Measurements from ENCODE around the gene CDK5RAP1. TPM values are rescaled to one million over a fixed set of nuclear protein-coding genes. Genes with fewer than 3 reads are reported as not detected.

CDK5RAP1 gene
- total RNA-seq, 1 donor, result 22.5 TPM

- no peak for DNase-seq (ENCODE audit: low read depth)
- H3K4me3 ChIP-seq (ENCODE audit: low read depth, low read length), result no peak overlapping the region
- no peak for TF ChIP-seq CTCF (IDR thresholded peaks at IDR 0.05; ENCODE audit: insufficient read depth, low read depth, low read length)
These were observed 38.4 kb downstream of the CDK5RAP1 start for GRCh38 chr20:33362898-33363297.

GRCh38 chr20:33359399-33360261 is 41.7 kb downstream of the CDK5RAP1 start:
- no peak for TF ChIP-seq CTCF (IDR thresholded peaks at IDR 0.05; ENCODE audit: insufficient read depth, low read depth, low read length)
- peak; percentile 57 for DNase-seq (ENCODE audit: low read depth)
- no peak overlapping the region for H3K4me3 ChIP-seq (ENCODE audit: low read depth, low read length)

GRCh38 chr20:33353013-33353402 is 48.3 kb downstream of the CDK5RAP1 start:
- H3K4me3 ChIP-seq (ENCODE audit: low read depth, low read length), result no peak overlapping the region
- TF ChIP-seq CTCF (IDR thresholded peaks at IDR 0.05; ENCODE audit: insufficient read depth, low read depth, low read length), result no peak
- no peak for DNase-seq (ENCODE audit: low read depth)

GRCh38 chr20:33352258-33353012 is 48.9 kb downstream of the CDK5RAP1 start:
- no peak for TF ChIP-seq CTCF (IDR thresholded peaks at IDR 0.05; ENCODE audit: insufficient read depth, low read depth, low read length)
- DNase-seq (ENCODE audit: low read depth), result no peak
- H3K4me3 ChIP-seq (ENCODE audit: low read depth, low read length), result no peak overlapping the region

- H3K4me3 ChIP-seq (ENCODE audit: low read depth, low read length), result no peak overlapping the region
- no peak for DNase-seq (ENCODE audit: low read depth)
- TF ChIP-seq CTCF (IDR thresholded peaks at IDR 0.05; ENCODE audit: insufficient read depth, low read depth, low read length), result no peak
These were observed 49.6 kb downstream of the CDK5RAP1 start for GRCh38 chr20:33351696-33352095.

GRCh38 chr20:33349493-33349892 is 51.8 kb downstream of the CDK5RAP1 start:
- TF ChIP-seq CTCF (IDR thresholded peaks at IDR 0.05; ENCODE audit: insufficient read depth, low read depth, low read length), result no peak
- no peak overlapping the region for H3K4me3 ChIP-seq (ENCODE audit: low read depth, low read length)
- no peak for DNase-seq (ENCODE audit: low read depth)

Data from fibroblast of villous mesenchyme (primary cell).